Naive B cell (primary cell): ENCODE data around the gene ADRA1B. TPM values are rescaled to one million over a fixed set of nuclear protein-coding genes. Genes with fewer than 3 reads are reported as not detected.

Experiments
- ATAC-seq, 2 donors: fragments of 150-1000 bp; cut with Tn5 transposase; 2 replicates each; pipeline ENCODE4 v1.10.0; 2021; ENCODE audit warnings: low read depth in 2 of 2, mild to moderate bottlenecking in 2 of 2, moderate library complexity in 2 of 2
- DNase-seq: peaks from one replicate; pipeline ENCODE4 v3.0.0; 2022
- H3K27ac Mint-ChIP-seq, 6 donors: one replicate each; pipeline ENCODE4 v1.8.0; 2020 to 2022; ENCODE audit warnings: mild to moderate bottlenecking in 6 of 6, mixed read lengths in 6 of 6, moderate library complexity in 5 of 6, inconsistent platforms in 2 of 6
- H3K27me3 Mint-ChIP-seq, 3 donors: one replicate each; pipeline ENCODE4 v1.8.0; 2021 to 2022; ENCODE audit warnings: mixed read lengths in 3 of 3, mild to moderate bottlenecking in 1 of 3
- H3K36me3 Mint-ChIP-seq, 2 donors: one replicate each; pipeline ENCODE4 v1.8.0; 2020 to 2022; ENCODE audit warnings: mixed read lengths in 2 of 2, inconsistent platforms in 1 of 2, mild to moderate bottlenecking in 1 of 2
- H3K4me1 Mint-ChIP-seq, 3 donors: one replicate each; pipeline ENCODE4 v1.8.0; 2020 to 2022; ENCODE audit warnings: mixed read lengths in 3 of 3, inconsistent platforms in 1 of 3, mild to moderate bottlenecking in 1 of 3, moderate library complexity in 1 of 3
- H3K4me3 Mint-ChIP-seq, 8 donors: one replicate each; pipeline ENCODE4 v1.8.0; 2020 to 2022; ENCODE audit warnings: mild to moderate bottlenecking in 8 of 8, mixed read lengths in 8 of 8, moderate library complexity in 8 of 8, inconsistent platforms in 2 of 8
- H3K9me3 Mint-ChIP-seq, 7 donors: one replicate each; pipeline ENCODE4 v1.8.0; 2020 to 2022; ENCODE audit warnings: mixed read lengths in 7 of 7, mild to moderate bottlenecking in 5 of 7, inconsistent platforms in 2 of 7, moderate library complexity in 1 of 7
- polyA plus RNA-seq, 6 donors: library from polyadenylated mRNA; unstranded; fragments of 300-500 nt; fragmentation: Illumina TruSeq; gene quantifications; one replicate each; pipeline ENCODE4 v1.2.3, GENCODE V29; 2021; ENCODE audit warnings: low read depth in 6 of 6

ADRA1B gene
- polyA plus RNA-seq, 6 donors from 2014 or later: not detected

- Mint-ChIP-seq H3K27ac (no peak overlapping the region), H3K36me3 (no peaks in the 10 kb centered on the region), H3K27me3 (peaks cover 12 to 26% (median 17%) of the 10 kb centered on the region in 3 donors), H3K9me3 (peaks cover 0 to 8% (median 0%) of the 10 kb centered on the region in 7 donors), H3K4me3 (no peak overlapping the region), H3K4me1 (no peaks in the 10 kb centered on the region)
- DNase-seq: no peak
- ATAC-seq: no peak
Measured at GRCh38 chr5:159890141-159890540, 26.1 kb upstream of the ADRA1B start.

DNA sequence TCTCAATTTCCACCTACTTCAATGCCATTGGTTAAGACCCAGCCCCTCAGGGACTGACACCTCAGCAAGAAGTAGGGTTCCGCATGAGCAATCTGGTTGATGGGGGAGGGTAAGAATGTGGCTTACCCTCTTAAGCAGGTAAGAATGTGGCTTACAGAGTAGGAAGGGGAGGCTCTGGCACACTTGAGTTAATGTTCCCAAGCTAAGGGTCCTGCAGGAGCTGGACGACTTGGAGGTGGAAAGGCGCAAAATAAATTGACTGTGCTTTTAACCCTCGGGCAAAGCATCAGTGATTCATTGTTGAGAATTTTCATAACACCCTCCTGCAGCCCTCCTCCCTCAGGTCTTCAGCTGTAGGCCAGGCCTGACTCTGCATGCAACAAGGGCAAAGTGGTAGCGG lies 24.9 kb upstream of the ADRA1B start:
- H3K9me3 Mint-ChIP-seq: peaks cover 0 to 3% (median 0%) of the 10 kb centered on the region in 7 donors
- H3K4me3 Mint-ChIP-seq: no peak overlapping the region
- DNase-seq: no peak
- no peak overlapping the region for H3K27ac Mint-ChIP-seq
- peaks cover 22 to 26% (median 23%) of the 10 kb centered on the region in 3 donors for H3K27me3 Mint-ChIP-seq
- no peaks in the 10 kb centered on the region for H3K36me3 Mint-ChIP-seq
- no peak for ATAC-seq
- H3K4me1 Mint-ChIP-seq: no peaks in the 10 kb centered on the region

GRCh38 chr5:159893040-159893695 lies 23.1 kb upstream of the ADRA1B start:
- H3K27ac Mint-ChIP-seq: no peak overlapping the region
- no peaks in the 10 kb centered on the region for H3K9me3 Mint-ChIP-seq
- H3K36me3 Mint-ChIP-seq: no peaks in the 10 kb centered on the region
- ATAC-seq (no peak), DNase-seq (no peak)
- H3K4me3 Mint-ChIP-seq: peak overlapping the region in 1 of 8 donors; percentile 62
- H3K27me3 Mint-ChIP-seq: peaks cover 21 to 31% (median 29%) of the 10 kb centered on the region in 3 donors
- H3K4me1 Mint-ChIP-seq: no peaks in the 10 kb centered on the region

DNA sequence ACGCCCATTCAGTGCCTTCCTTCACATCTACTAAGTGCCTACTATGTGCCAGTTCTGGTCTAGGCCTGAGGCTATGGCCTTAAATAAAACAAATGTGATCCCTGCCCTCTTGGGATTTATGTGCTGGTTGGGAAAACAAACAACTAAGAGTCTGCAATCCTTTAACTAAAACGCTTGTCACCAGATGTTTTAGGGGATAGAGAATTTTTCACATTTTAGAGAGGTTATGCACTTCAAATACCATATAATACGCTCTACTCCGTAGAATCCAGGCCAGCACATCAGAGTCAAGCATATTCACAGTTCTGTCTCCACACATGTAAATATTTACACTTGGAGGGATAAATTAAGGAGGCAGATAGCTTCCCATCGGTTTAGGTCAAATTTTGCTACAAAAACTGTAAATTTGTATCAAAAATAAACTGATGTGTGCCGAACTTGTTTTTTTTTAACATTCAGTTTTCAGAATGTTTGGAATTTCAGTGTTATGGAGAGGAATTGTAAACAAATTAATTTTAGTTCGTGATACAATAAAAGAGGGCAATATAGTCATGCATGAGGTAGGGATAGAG lies 22.0 kb upstream of the ADRA1B start:
- H3K27ac Mint-ChIP-seq: no peak overlapping the region
- H3K9me3 Mint-ChIP-seq: peaks cover 0 to 3% (median 0%) of the 10 kb centered on the region in 7 donors
- no peak for DNase-seq
- peaks cover 26 to 40% (median 34%) of the 10 kb centered on the region in 3 donors for H3K27me3 Mint-ChIP-seq
- no peak overlapping the region for H3K4me3 Mint-ChIP-seq
- no peak for ATAC-seq
- H3K36me3 Mint-ChIP-seq: no peaks in the 10 kb centered on the region
- no peaks in the 10 kb centered on the region for H3K4me1 Mint-ChIP-seq

GRCh38 chr5:159897786-159898393 lies 18.4 kb upstream of the ADRA1B start:
- no peaks in the 10 kb centered on the region for H3K36me3 Mint-ChIP-seq
- DNase-seq (no peak), ATAC-seq (no peak)
- no peaks in the 10 kb centered on the region for H3K4me1 Mint-ChIP-seq
- H3K9me3 Mint-ChIP-seq: peaks cover 0 to 3% (median 0%) of the 10 kb centered on the region in 7 donors
- peaks cover 39 to 63% (median 52%) of the 10 kb centered on the region in 3 donors for H3K27me3 Mint-ChIP-seq
- no peak overlapping the region for H3K4me3 Mint-ChIP-seq
- no peak overlapping the region for H3K27ac Mint-ChIP-seq

DNA sequence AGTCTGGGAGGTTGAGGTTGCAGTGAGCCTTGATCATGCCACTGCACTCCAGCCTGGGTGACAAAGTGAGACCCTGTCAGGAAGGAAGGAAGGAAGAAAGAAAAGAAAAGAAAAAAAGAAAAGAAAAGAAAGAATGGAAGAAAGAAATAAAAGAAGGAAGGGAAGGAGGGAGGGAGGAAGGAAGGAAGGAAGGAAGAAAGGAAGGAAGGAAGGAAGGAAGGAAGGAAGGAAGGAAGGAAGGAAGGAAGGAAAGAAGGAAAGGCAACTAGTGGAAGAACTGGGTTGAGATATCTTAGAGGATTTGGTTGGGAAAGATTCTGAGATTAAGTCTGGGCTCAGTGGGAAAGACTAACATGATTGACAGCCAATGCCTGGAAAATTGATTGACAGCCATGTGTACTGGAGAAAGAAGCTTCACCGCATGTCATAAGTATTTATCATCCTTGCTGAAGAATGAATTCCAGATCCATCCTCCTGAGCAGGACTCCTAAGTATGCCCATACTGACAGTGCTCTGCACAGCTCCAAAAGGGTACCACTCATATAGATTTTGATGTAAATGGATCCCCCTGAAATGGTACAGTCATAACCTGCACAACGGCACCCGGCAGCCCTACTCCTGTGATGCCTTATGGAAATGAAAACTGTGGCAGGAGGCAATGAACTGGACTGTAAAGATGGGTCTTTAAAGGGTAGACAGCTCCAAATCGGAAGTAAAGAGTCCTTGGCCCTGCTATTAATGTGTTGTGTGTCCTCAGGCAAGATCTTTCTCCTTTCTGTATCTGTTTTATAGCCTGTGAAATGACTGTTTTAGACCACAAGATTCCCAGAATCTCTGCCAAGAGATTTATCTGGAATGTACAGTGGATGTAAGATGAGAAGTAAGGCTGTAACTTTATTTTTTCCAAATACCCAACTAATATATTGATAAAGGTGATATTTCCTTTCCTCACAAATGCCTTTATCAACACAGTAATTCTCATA lies 16.9 kb upstream of the ADRA1B start:
- no peaks in the 10 kb centered on the region for H3K36me3 Mint-ChIP-seq
- no peak overlapping the region for H3K27ac Mint-ChIP-seq
- H3K4me1 Mint-ChIP-seq: no peaks in the 10 kb centered on the region
- ATAC-seq (no peak), DNase-seq (no peak)
- peaks cover 0 to 3% (median 0%) of the 10 kb centered on the region in 7 donors for H3K9me3 Mint-ChIP-seq
- H3K4me3 Mint-ChIP-seq: no peak overlapping the region
- H3K27me3 Mint-ChIP-seq: peaks cover 39 to 68% (median 50%) of the 10 kb centered on the region in 3 donors

DNA sequence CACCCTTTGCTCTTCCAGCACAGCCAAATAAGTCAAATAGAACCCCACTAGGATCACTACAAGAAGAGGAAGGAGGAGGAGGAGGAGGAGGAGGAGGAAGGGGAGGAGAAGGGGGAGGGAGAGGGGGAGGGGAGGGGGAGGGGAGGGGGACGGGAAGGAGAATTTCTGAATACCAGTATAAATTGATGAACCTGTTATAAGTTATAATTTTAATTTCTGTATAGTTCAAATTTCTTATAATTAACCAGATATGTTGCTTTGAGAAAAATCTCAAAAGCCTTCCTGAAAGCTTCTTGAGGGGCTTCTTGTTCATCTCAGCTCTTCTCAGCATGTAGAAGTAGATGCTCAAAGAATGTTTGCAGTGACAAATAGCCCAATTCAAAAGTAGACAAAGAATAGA lies 15.0 kb upstream of the ADRA1B start:
- peaks cover 0 to 3% (median 0%) of the 10 kb centered on the region in 7 donors for H3K9me3 Mint-ChIP-seq
- no peak overlapping the region for H3K4me3 Mint-ChIP-seq
- H3K27me3 Mint-ChIP-seq: peaks cover 34 to 59% (median 40%) of the 10 kb centered on the region in 3 donors
- no peaks in the 10 kb centered on the region for H3K4me1 Mint-ChIP-seq
- DNase-seq (no peak), ATAC-seq (no peak)
- no peaks in the 10 kb centered on the region for H3K36me3 Mint-ChIP-seq
- H3K27ac Mint-ChIP-seq: no peak overlapping the region

GRCh38 chr5:159901772-159902171 lies 14.5 kb upstream of the ADRA1B start:
- Mint-ChIP-seq H3K27ac (no peak overlapping the region), H3K4me1 (no peaks in the 10 kb centered on the region), H3K9me3 (peaks cover 0 to 3% (median 0%) of the 10 kb centered on the region in 7 donors), H3K27me3 (peaks cover 35 to 61% (median 37%) of the 10 kb centered on the region in 3 donors), H3K36me3 (no peaks in the 10 kb centered on the region), H3K4me3 (no peak overlapping the region)
- no peak for ATAC-seq
- DNase-seq: no peak

- ATAC-seq (no peak), DNase-seq (no peak)
- no peak overlapping the region for H3K4me3 Mint-ChIP-seq
- no peaks in the 10 kb centered on the region for H3K4me1 Mint-ChIP-seq
- H3K27ac Mint-ChIP-seq: no peak overlapping the region
- H3K9me3 Mint-ChIP-seq: peaks cover 0 to 3% (median 0%) of the 10 kb centered on the region in 7 donors
- peaks cover 39 to 65% (median 43%) of the 10 kb centered on the region in 3 donors for H3K27me3 Mint-ChIP-seq
- H3K36me3 Mint-ChIP-seq: no peaks in the 10 kb centered on the region
Measured at GRCh38 chr5:159902444-159903121, 13.7 kb upstream of the ADRA1B start.

DNA sequence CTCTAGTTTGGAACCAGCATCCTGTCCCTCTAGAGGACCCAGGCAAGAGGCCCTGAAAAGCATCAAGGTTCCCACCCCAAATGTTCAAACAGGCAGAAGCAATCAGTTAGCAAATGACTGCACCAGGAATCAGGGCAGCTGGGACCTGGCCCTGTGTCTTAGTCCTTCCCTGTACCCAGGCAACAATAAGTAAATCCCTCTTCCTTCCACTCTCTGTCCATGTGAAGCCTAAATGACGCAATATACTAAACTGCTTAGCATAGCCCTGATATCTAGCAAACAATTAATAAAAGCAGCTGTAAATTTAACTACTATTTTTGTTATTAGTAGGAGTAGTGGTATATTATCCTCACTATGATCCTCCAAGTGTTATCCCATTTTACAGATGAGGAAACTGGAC lies 13.2 kb upstream of the ADRA1B start:
- Mint-ChIP-seq H3K27me3 (peaks cover 35 to 66% (median 39%) of the 10 kb centered on the region in 3 donors), H3K9me3 (peaks cover 0 to 3% (median 0%) of the 10 kb centered on the region in 7 donors)
- ATAC-seq: no peak

DNA sequence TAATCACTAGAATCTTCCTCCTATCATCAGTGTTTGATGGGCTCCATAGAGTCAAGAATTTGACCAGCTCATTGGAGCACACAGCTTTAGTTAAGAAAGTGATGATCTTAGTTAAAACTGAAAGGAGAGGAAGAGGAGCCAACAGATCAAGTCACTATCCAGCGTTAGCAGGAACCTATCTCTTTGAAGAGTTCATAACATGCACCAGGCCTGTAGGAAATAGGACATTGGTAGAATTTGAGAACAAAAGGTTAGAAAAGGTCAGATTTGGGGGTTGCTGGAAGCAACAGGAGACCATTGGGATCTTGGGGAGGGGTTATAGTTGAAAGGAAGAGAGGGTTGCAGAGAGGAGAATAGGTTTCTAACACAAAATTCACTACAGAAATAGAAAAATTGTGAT lies 11.4 kb upstream of the ADRA1B start:
- H3K4me3 Mint-ChIP-seq: no peak overlapping the region
- H3K9me3 Mint-ChIP-seq: peaks cover 0 to 1% (median 0%) of the 10 kb centered on the region in 7 donors
- no peak for ATAC-seq
- H3K36me3 Mint-ChIP-seq: no peaks in the 10 kb centered on the region
- no peaks in the 10 kb centered on the region for H3K4me1 Mint-ChIP-seq
- H3K27me3 Mint-ChIP-seq: peaks cover 35 to 66% (median 39%) of the 10 kb centered on the region in 3 donors
- H3K27ac Mint-ChIP-seq: peak overlapping the region in 1 of 6 donors; percentile 36
- DNase-seq: no peak

More for the DNA sequence above, 13.2 kb upstream of the ADRA1B start:
- H3K4me1 Mint-ChIP-seq: no peaks in the 10 kb centered on the region
- DNase-seq: no peak
- no peak overlapping the region for H3K4me3 Mint-ChIP-seq
- no peak overlapping the region for H3K27ac Mint-ChIP-seq
- H3K36me3 Mint-ChIP-seq: no peaks in the 10 kb centered on the region

GRCh38 chr5:159905496-159905895 lies 10.8 kb upstream of the ADRA1B start:
- DNase-seq (no peak), ATAC-seq (peak in 1 of 2 donors; percentile 21)
- peaks cover 0 to 1% (median 0%) of the 10 kb centered on the region in 7 donors for H3K9me3 Mint-ChIP-seq
- no peaks in the 10 kb centered on the region for H3K4me1 Mint-ChIP-seq
- H3K27me3 Mint-ChIP-seq: peaks cover 34 to 61% (median 34%) of the 10 kb centered on the region in 3 donors
- H3K27ac Mint-ChIP-seq: peak overlapping the region in 1 of 6 donors; percentile 15
- H3K4me3 Mint-ChIP-seq: no peak overlapping the region
- H3K36me3 Mint-ChIP-seq: no peaks in the 10 kb centered on the region
